ENCODE measurements around the gene CCT3.
A peak's percentile ranks its signal among the peaks of the same experiment; 100 is the strongest.

The CCT3 gene

DNA sequence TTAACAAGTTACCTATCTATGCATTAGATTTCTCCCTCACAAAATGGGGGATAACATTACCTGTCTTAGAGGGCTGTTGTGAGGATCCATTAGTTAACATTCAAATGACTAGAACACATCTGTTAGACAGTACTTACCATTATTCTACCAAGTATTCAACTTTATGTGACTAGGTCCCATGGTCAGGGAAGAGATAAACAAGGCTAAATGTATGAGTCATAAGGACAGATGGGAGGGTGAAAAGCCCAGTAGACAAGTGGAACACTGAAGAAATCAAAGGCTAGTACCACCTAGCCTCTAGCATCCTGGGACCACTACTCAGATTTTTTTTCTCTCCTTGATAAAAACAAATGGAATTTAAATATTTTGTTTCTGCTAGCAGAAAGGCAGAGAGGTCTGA lies 30.0 kb downstream of the CCT3 start:
- H3K4me2 ChIP-seq (ENCODE audit: low read length) = no peak overlapping the region
- no peak overlapping the region for H3K23ac ChIP-seq (ENCODE audit: low read length)
- no peak overlapping the region for H2BK120ac ChIP-seq (ENCODE audit: low read depth, low read length)
- no peak overlapping the region for H4K8ac ChIP-seq (ENCODE audit: low read depth, low read length)
- no peak overlapping the region for H2AK5ac ChIP-seq (ENCODE audit: low read length)
- no peak overlapping the region for H4K5ac ChIP-seq (ENCODE audit: low read length)
- no peak overlapping the region for H2BK5ac ChIP-seq (ENCODE audit: low read length)
- H3K27me3 ChIP-seq (ENCODE audit: insufficient read depth, low read length, poor library complexity) = no peaks in the 10 kb centered on the region
- DNase-seq = no peak
- no peak overlapping the region for H3K9ac ChIP-seq (ENCODE audit: low read length)
- no peak overlapping the region for H3K27ac ChIP-seq (ENCODE audit: low read depth, low read length)
- no peaks in the 10 kb centered on the region for H3K79me1 ChIP-seq (ENCODE audit: low read length)
- no peaks in the 10 kb centered on the region for H3K79me2 ChIP-seq (ENCODE audit: control insufficient read depth, insufficient read depth, low read length)
- H3K36me3 ChIP-seq (ENCODE audit: control insufficient read depth, insufficient read depth, low read length) = peaks cover 25% of the 10 kb centered on the region
- no peak overlapping the region for H3K4me3 ChIP-seq (ENCODE audit: low read length)
- H3K18ac ChIP-seq (ENCODE audit: low read length) = no peak overlapping the region
- no peak overlapping the region for H3K4ac ChIP-seq (ENCODE audit: low read depth, low read length)
- H3K4me1 ChIP-seq (ENCODE audit: control insufficient read depth, low read depth, low read length) = no peaks in the 10 kb centered on the region
- H3K56ac ChIP-seq (ENCODE audit: low read length) = no peak overlapping the region
- no peak overlapping the region for H2BK15ac ChIP-seq (replicated peaks; ENCODE audit: low read depth)

DNA sequence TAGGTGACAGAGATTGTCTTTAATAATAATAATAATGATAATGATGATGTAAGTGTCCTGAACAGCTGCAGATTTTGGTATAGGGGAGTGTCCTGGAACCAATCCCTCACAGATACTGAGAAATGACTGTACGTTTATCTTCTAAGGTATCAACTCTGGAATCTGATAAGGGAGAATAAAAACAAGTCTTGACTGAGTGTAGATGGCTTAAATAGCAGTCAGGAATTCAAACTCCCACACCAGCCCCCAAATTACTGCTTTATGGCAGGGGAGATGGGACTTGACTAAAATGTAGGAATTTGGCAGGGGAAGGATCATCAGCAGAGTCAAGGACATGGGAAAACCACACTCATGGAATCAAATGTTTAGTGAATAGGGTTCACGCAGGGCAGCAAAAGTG lies 32.9 kb downstream of the CCT3 start:
- no peak overlapping the region for H3K4me2 ChIP-seq (ENCODE audit: low read length)
- no peak overlapping the region for H4K8ac ChIP-seq (ENCODE audit: low read depth, low read length)
- H3K18ac ChIP-seq (ENCODE audit: low read length) = no peak overlapping the region
- no peak overlapping the region for H3K4me3 ChIP-seq (ENCODE audit: low read length)
- peaks cover 14% of the 10 kb centered on the region for H3K36me3 ChIP-seq (ENCODE audit: control insufficient read depth, insufficient read depth, low read length)
- no peak overlapping the region for H2AK5ac ChIP-seq (ENCODE audit: low read length)
- no peak for DNase-seq
- H3K9ac ChIP-seq (ENCODE audit: low read length) = no peak overlapping the region
- no peaks in the 10 kb centered on the region for H3K79me2 ChIP-seq (ENCODE audit: control insufficient read depth, insufficient read depth, low read length)
- no peak overlapping the region for H3K4ac ChIP-seq (ENCODE audit: low read depth, low read length)
- no peak overlapping the region for H2BK120ac ChIP-seq (ENCODE audit: low read depth, low read length)
- H3K56ac ChIP-seq (ENCODE audit: low read length) = no peak overlapping the region
- no peak overlapping the region for H3K23ac ChIP-seq (ENCODE audit: low read length)
- H2BK15ac ChIP-seq (replicated peaks; ENCODE audit: low read depth) = no peak overlapping the region
- no peaks in the 10 kb centered on the region for H3K4me1 ChIP-seq (ENCODE audit: control insufficient read depth, low read depth, low read length)
- no peak overlapping the region for H2BK5ac ChIP-seq (ENCODE audit: low read length)
- no peak overlapping the region for H4K5ac ChIP-seq (ENCODE audit: low read length)
- no CpG with 5 or more reads among the region's 2 CpGs for WGBS (ENCODE audit: extremely low coverage, insufficient coverage, low lambda C conversion rate)
- no peaks in the 10 kb centered on the region for H3K27me3 ChIP-seq (ENCODE audit: insufficient read depth, low read length, poor library complexity)
- H3K79me1 ChIP-seq (ENCODE audit: low read length) = no peaks in the 10 kb centered on the region
- H3K27ac ChIP-seq (ENCODE audit: low read depth, low read length) = no peak overlapping the region

DNA sequence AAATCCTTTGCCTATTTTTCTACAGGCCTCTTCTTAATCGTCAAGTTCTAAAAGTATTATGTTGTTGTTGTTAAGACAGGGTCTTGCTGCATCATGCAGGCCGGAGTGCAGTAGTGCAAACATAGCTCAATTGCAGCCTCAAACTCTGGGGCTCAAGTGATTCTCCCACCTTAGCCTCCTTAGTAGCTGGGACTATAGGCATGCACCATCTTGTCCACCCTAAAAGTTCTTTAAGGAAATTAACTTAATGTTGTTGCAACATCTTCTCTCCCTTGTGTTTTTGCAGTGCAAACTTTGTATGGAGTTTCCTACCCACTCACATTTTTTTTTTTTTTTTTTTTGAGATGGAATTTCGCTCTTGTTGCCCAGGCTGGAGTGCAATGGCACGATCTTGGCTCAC lies 34.9 kb downstream of the CCT3 start:
- H3K18ac ChIP-seq (ENCODE audit: low read length) = no peak overlapping the region
- H3K79me1 ChIP-seq (ENCODE audit: low read length) = no peaks in the 10 kb centered on the region
- no peak overlapping the region for H4K5ac ChIP-seq (ENCODE audit: low read length)
- H3K27ac ChIP-seq (ENCODE audit: low read depth, low read length) = no peak overlapping the region
- no peaks in the 10 kb centered on the region for H3K4me1 ChIP-seq (ENCODE audit: control insufficient read depth, low read depth, low read length)
- no peak overlapping the region for H2BK120ac ChIP-seq (ENCODE audit: low read depth, low read length)
- H3K23ac ChIP-seq (ENCODE audit: low read length) = no peak overlapping the region
- no peak overlapping the region for H3K4me3 ChIP-seq (ENCODE audit: low read length)
- H3K36me3 ChIP-seq (ENCODE audit: control insufficient read depth, insufficient read depth, low read length) = peaks cover 9% of the 10 kb centered on the region
- no peak overlapping the region for H2AK5ac ChIP-seq (ENCODE audit: low read length)
- H3K4ac ChIP-seq (ENCODE audit: low read depth, low read length) = no peak overlapping the region
- no peak overlapping the region for H2BK15ac ChIP-seq (replicated peaks; ENCODE audit: low read depth)
- H3K27me3 ChIP-seq (ENCODE audit: insufficient read depth, low read length, poor library complexity) = no peaks in the 10 kb centered on the region
- no peak overlapping the region for H3K4me2 ChIP-seq (ENCODE audit: low read length)
- DNase-seq = no peak
- H3K79me2 ChIP-seq (ENCODE audit: control insufficient read depth, insufficient read depth, low read length) = no peaks in the 10 kb centered on the region
- H2BK5ac ChIP-seq (ENCODE audit: low read length) = no peak overlapping the region
- no CpG with 5 or more reads among the region's 4 CpGs for WGBS (ENCODE audit: extremely low coverage, insufficient coverage, low lambda C conversion rate)
- no peak overlapping the region for H3K9ac ChIP-seq (ENCODE audit: low read length)
- H4K8ac ChIP-seq (ENCODE audit: low read depth, low read length) = no peak overlapping the region
- no peak overlapping the region for H3K56ac ChIP-seq (ENCODE audit: low read length)

DNA sequence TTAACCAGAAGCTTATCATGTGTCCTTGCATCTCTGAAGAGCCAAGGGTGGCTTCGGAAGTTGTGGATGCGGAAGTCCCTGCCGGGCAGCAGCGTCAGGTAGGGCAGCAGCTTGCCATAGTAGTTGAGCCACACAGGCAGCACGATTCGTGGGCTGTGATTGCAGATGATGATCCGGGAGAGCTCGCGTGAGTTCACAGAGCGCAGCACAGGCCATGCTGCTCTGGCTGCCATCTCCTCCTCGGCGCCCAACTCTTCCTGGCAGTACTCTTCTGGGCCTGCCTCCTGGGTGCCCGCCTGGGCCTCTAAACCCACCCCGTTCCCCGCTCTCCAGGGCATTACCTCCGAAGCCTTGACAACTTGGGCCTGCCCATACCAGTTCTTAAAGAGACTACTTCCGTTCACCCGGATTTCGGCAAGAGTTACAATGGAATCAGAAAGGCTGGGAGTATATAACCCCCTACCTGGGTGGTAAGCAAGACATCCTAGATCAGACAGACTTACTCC lies 39.2 kb downstream of the CCT3 start, which contains the start of gene VHLL:
Gene VHLL, minus strand, starts transcription at position 456 of the 506 bp plus-strand sequence. Its CDS starts 118 bp downstream, at position 338.
- no peak within 1 kb of the TSS for H3K4me2 ChIP-seq (ENCODE audit: low read length)
- no peak within 1 kb of the TSS for H2BK5ac ChIP-seq (ENCODE audit: low read length)
- peaks cover 5% of the 10 kb centered on the region for H3K4me1 ChIP-seq (ENCODE audit: control insufficient read depth, low read depth, low read length)
- no peak within 1 kb of the TSS for H2BK120ac ChIP-seq (ENCODE audit: low read depth, low read length)
- peaks cover 5% of the 10 kb centered on the region for H3K79me1 ChIP-seq (ENCODE audit: low read length)
- no peak within 1 kb of the TSS for H2BK15ac ChIP-seq (replicated peaks; ENCODE audit: low read depth)
- no peaks in the 10 kb centered on the region for H3K79me2 ChIP-seq (ENCODE audit: control insufficient read depth, insufficient read depth, low read length)
- H3K56ac ChIP-seq (ENCODE audit: low read length) = no peak within 1 kb of the TSS
- H3K9ac ChIP-seq (ENCODE audit: low read length) = no peak within 1 kb of the TSS
- no peak within 1 kb of the TSS for H4K5ac ChIP-seq (ENCODE audit: low read length)
- H3K18ac ChIP-seq (ENCODE audit: low read length) = no peak within 1 kb of the TSS
- no peak within 1 kb of the TSS for H3K4ac ChIP-seq (ENCODE audit: low read depth, low read length)
- no peaks in the 10 kb centered on the region for H3K27me3 ChIP-seq (ENCODE audit: insufficient read depth, low read length, poor library complexity)
- H3K4me3 ChIP-seq (ENCODE audit: low read length) = no peak within 1 kb of the TSS
- no peak for DNase-seq
- no peak within 1 kb of the TSS for H3K27ac ChIP-seq (ENCODE audit: low read depth, low read length)
- WGBS (ENCODE audit: extremely low coverage, insufficient coverage, low lambda C conversion rate) = no CpG with 5 or more reads among the region's 19 CpGs
- no peak within 1 kb of the TSS for H4K8ac ChIP-seq (ENCODE audit: low read depth, low read length)
- no peak within 1 kb of the TSS for H3K23ac ChIP-seq (ENCODE audit: low read length)
- no peaks in the 10 kb centered on the region for H3K36me3 ChIP-seq (ENCODE audit: control insufficient read depth, insufficient read depth, low read length)
- H2AK5ac ChIP-seq (ENCODE audit: low read length) = no peak within 1 kb of the TSS

DNA sequence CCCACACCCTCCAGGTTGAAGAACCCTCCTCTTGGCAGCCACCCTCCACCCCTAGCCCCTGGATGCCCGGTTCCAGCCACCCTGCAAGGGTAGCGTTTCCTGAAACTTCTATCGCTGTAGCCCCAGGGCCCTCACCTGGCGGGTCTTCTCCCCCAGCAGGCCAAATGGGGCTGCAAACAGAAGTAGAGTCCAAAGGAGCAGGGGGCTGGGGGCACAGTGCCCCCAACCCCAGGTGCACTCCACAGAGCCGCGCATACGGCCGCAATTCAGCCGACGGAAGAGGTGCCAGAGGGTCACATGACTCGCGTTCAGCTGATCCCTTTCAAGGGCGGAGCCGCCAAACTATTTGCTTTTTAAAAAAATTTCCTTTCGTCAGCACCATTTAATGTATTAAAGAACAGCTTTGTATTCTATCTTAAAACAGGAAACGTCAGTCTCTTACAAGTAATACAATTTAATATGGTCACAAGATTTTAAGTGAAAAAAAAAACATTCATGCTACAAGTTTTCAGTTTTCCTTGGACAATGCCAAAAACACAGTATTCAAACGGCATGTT lies 42.6 kb downstream of the CCT3 start, which contains the start of gene GLMP:
Gene GLMP, minus strand, starts transcription at position 289 of the 557 bp plus-strand sequence. Its CDS starts 34 bp downstream, at position 255.
- Histone ChIP-seq H3K4me3 (ENCODE audit: low read length) (peak within 1 kb of the TSS; percentile 61), H3K27ac (ENCODE audit: low read depth, low read length) (no peak within 1 kb of the TSS), H4K5ac (ENCODE audit: low read length) (peak within 1 kb of the TSS; percentile 9), H3K27me3 (ENCODE audit: insufficient read depth, low read length, poor library complexity) (no peaks in the 10 kb centered on the region), H3K36me3 (ENCODE audit: control insufficient read depth, insufficient read depth, low read length) (no peaks in the 10 kb centered on the region), H3K23ac (ENCODE audit: low read length) (no peak within 1 kb of the TSS), H3K4me2 (ENCODE audit: low read length) (peak within 1 kb of the TSS; percentile 57), H2BK15ac (replicated peaks; ENCODE audit: low read depth) (no peak within 1 kb of the TSS), H3K56ac (ENCODE audit: low read length) (peak within 1 kb of the TSS; percentile 83), H4K8ac (ENCODE audit: low read depth, low read length) (peak within 1 kb of the TSS; percentile 84), H3K9ac (ENCODE audit: low read length) (peak within 1 kb of the TSS; percentile 83), H3K4me1 (ENCODE audit: control insufficient read depth, low read depth, low read length) (peaks cover 5% of the 10 kb centered on the region), H3K4ac (ENCODE audit: low read depth, low read length) (no peak within 1 kb of the TSS), H2BK5ac (ENCODE audit: low read length) (no peak within 1 kb of the TSS), H3K18ac (ENCODE audit: low read length) (no peak within 1 kb of the TSS), H3K79me1 (ENCODE audit: low read length) (peaks cover 5% of the 10 kb centered on the region), H3K79me2 (ENCODE audit: control insufficient read depth, insufficient read depth, low read length) (no peaks in the 10 kb centered on the region), H2AK5ac (ENCODE audit: low read length) (peak within 1 kb of the TSS; percentile 73), H2BK120ac (ENCODE audit: low read depth, low read length) (no peak within 1 kb of the TSS)
- no CpG with 5 or more reads among the region's 17 CpGs for WGBS (ENCODE audit: extremely low coverage, insufficient coverage, low lambda C conversion rate)
- peak; percentile 45 for DNase-seq

DNA sequence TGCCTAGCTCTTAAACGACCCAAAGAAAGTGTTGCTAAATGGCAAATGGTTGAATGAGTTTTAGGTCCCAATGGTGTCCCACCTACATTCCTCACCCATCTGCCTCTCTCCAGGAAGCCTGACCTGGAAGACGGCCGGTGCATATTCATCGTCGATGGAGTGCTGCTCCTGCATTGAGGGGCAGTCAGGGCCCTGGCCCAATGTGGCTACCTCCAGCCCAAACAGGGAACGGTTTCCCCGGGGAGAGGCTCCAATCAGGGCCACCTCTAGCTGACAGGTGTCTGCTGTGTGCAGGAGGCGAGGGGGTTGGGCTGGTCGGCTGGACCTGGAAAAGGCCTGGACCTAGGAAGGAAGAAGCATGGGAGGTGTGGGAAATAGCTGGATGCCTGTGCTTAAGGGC lies 44.2 kb downstream of the CCT3 start:
- H3K27me3 ChIP-seq (ENCODE audit: insufficient read depth, low read length, poor library complexity) = no peaks in the 10 kb centered on the region
- H2AK5ac ChIP-seq (ENCODE audit: low read length) = no peak overlapping the region
- H3K79me1 ChIP-seq (ENCODE audit: low read length) = peaks cover 5% of the 10 kb centered on the region
- WGBS (ENCODE audit: extremely low coverage, insufficient coverage, low lambda C conversion rate) = no CpG with 5 or more reads among the region's 9 CpGs
- H3K79me2 ChIP-seq (ENCODE audit: control insufficient read depth, insufficient read depth, low read length) = no peaks in the 10 kb centered on the region
- no peak overlapping the region for H2BK120ac ChIP-seq (ENCODE audit: low read depth, low read length)
- H3K4me1 ChIP-seq (ENCODE audit: control insufficient read depth, low read depth, low read length) = peaks cover 5% of the 10 kb centered on the region
- no peak for DNase-seq
- H3K9ac ChIP-seq (ENCODE audit: low read length) = no peak overlapping the region
- no peak overlapping the region for H3K18ac ChIP-seq (ENCODE audit: low read length)
- H3K36me3 ChIP-seq (ENCODE audit: control insufficient read depth, insufficient read depth, low read length) = no peaks in the 10 kb centered on the region
- H3K4ac ChIP-seq (ENCODE audit: low read depth, low read length) = no peak overlapping the region
- H3K56ac ChIP-seq (ENCODE audit: low read length) = no peak overlapping the region
- H4K5ac ChIP-seq (ENCODE audit: low read length) = no peak overlapping the region
- H3K4me3 ChIP-seq (ENCODE audit: low read length) = no peak overlapping the region
- no peak overlapping the region for H3K27ac ChIP-seq (ENCODE audit: low read depth, low read length)
- no peak overlapping the region for H3K23ac ChIP-seq (ENCODE audit: low read length)
- H2BK5ac ChIP-seq (ENCODE audit: low read length) = no peak overlapping the region
- H3K4me2 ChIP-seq (ENCODE audit: low read length) = no peak overlapping the region
- no peak overlapping the region for H2BK15ac ChIP-seq (replicated peaks; ENCODE audit: low read depth)
- no peak overlapping the region for H4K8ac ChIP-seq (ENCODE audit: low read depth, low read length)
